COLO668 (cell line): ENCODE data around the gene HOXA6.
A peak's percentile ranks its signal among the peaks of the same experiment; 100 is the strongest.

ENCODE experiments used
- DNase-seq: peaks from one replicate; lab custom pipeline; 2025; ENCODE audit not compliant: unreplicated experiment; lab: John Stamatoyannopoulos, UW

Gene HOXA6

GRCh38 chr7:27141137-27141922 lies 6.2 kb downstream of the HOXA6 start:
- no peak for DNase-seq

DNA sequence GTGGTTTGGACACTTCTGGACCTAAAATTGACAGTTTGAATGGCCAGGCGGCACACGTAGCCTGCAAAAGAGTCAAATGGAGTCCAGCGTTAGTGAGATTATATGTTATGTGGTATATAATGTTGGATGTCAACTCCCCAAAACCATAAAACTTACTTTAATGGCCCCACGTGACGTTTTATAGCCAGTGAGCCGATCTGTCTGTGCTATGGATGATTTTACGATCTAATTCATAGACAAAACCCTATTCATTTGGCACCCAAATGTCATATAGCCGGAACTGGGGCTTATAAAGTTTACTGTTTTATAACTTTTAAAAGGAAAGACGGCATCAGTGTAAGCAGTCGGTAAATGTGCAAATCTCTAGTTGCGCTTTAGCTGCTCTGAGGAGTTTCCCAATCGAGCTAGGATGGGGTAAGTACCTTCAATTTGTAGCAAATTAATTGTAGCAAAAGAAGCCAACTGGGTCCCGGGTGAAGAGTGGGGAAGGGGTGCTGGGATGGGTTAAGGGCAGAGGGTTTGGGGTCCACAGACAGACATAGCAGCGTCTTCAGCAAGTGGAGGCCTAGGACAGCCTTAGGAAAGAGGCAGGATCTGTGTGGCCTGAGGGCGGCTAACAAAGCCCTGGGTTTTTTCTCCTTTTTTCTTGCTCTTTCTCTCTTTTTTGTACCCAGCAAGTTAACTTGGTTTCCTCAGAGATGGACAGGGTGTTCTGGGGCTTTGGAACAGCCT lies 7.3 kb downstream of the HOXA6 start:
- no peak for DNase-seq

DNA sequence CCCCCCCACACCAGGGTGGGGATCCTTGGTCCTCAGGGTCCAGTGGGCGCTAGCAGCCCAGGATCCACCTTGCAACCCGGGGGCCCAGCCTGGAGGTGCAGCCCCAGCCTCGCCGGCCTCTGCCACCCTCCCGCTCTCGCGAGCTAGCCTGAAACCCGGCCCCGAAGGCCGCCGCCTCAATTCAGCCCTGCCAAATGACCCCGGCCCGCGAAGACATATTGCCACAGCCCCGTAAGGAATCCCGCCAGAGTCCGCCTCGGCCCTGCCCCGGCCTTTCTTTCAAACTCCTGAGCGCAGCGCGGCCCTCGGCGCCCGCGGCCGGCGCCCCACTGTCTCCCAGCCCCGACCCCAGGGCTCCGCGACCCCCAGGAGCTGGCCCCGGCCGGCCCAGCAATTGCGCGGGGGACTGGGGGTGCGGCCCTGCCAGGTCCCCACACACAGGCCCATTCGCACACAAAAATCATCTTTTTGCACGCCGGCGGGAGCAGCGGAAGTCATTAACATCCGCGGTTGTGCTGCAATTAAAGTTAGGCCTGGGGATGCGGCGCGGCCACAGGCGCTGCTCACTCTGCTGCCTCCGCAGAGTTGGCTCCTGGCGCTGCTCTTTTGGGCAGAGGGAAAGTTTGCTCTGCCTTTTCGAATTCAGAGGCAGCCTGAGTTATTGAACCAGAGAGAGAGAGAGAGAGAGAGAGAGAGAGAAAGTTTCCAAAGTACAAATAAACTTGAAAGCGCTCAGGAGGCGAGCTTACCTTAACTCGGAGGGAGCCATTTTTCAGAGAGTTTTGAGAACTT lies 8.0 kb downstream of the HOXA6 start:
- no peak for DNase-seq

DNA sequence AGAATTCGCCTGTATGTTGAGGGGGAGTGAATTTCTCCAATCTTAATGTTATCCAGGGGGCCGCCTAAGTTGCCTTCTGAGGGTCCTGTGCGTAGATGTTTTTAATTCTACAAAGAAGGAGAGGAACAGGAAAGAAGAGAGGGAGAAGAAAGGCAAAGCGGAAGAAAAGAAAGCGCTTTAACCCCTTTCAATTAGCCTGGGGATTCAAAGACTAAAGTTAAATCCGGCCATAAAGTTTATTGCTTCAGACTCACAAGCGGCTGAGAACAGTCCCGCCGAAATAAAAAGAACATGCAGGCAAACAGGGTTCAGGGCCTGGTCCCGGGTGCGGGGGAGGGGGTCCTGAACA lies 8.6 kb downstream of the HOXA6 start:
- no peak for DNase-seq

DNA sequence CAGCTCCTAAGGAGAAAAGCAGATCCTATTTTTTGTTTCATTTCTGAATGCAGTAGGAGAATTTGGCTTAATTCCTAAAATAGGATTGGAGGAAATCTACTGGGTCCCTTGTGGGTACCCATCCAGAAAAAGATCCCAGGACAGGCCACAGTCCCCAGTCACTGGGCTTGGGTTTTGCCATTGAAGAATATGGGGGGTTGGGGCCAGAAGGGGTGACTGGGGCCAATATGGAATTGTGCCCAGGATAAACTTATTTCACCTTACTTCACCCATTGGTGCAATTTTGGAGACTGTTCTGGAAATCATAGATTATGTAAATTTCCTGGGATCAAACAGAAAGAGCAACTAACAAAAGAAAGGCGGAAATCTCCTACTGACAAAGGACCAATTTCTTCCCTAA lies 9.1 kb downstream of the HOXA6 start:
- DNase-seq: no peak

GRCh38 chr7:27137640-27138315 lies 9.8 kb downstream of the HOXA6 start:
- DNase-seq: no peak

DNA sequence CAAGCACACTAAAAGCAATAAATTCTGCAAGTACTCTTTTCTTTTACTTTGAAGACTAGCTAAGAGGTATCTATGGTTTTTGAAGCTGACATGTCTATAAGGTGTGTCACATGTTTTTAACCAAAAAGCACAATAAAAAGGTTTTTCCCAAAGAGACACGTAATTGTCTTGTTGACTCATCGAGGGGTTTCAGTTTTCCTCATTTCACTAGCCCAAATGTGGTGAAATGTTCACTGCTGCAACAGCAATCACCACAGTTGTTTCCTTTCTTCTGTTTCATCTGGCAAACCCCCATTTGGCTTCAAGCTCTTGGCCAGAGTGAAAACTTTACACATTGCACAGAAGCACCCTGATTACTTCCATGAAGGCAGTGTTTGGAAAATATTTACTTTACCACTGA lies 13.2 kb downstream of the HOXA6 start:
- DNase-seq: no peak

GRCh38 chr7:27133409-27134231 lies 14.0 kb downstream of the HOXA6 start:
- no peak for DNase-seq

- DNase-seq: no peak
Observed at GRCh38 chr7:27132978-27133377, 14.6 kb downstream of the HOXA6 start.

DNA sequence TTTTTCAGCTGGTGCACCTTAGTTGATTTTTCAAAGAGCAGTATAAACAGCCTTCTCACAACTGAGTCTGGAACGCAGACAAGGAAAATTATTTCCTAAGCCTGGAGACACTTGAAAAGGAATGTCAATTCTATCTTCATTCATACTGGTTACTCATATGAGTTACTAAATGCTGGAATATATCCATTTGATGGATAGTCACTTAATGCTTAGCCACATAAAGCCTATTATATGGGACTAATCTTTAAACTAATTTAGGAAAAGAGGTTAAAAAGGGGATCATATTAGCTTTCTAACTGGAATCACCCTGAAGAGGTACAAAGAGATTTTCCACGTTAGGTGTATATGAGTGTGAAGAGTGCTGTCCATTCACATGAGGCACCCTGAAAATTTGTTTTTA lies 15.4 kb downstream of the HOXA6 start:
- DNase-seq: no peak

GRCh38 chr7:27131390-27131819 lies 16.2 kb downstream of the HOXA6 start:
- DNase-seq: no peak

DNA sequence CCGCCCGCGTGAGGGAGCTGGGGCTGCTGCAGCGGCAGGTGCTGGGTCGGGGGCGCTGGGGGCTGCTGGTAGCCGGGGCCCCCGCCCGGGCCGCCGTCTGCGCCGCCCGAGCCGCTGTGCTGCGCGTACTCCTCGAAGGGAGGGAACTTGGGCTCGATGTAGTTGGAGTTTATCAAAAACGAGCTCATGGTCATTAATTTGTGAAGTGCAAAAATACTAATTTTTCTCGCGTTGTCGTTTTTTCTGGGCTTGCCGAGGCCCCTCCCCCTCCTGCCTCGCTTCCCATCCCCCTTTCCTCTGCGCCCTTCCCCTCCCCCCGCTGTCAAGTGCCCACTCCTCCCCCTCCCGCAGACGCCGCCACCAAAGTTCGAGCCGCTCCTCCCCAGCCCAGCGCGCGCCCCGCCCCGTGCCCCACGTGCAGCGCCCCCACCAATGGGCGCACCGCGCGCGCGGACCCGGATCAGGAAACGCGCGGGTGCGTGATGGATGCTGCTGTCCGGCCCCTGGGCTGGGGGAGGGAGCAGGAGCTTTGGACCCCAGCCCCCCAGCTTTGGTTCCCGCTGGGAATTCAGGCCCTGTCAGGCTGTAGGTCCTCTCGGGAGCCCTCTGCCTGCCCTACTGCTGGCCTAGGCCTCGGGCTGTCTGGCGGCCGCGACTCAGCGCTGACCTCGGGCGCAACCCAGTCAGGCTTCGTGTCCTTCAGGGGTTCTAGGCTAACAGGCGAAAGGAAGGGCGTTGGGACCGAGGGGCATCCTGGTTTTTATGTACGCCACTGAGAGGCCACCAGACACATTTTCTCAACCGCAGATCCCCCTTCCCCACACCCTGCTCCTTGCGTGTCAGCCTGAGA lies 16.8 kb downstream of the HOXA6 start, which contains the start of gene HOXA4:
Gene HOXA4, minus strand, starts transcription at position 218 of the 850 bp plus-strand sequence. Its CDS starts 24 bp downstream, at position 194.
- peak; percentile 98 for DNase-seq

- peak; percentile 85 for DNase-seq
Observed at GRCh38 chr7:27129729-27130539, 17.6 kb downstream of the HOXA6 start.

- no peak for DNase-seq
Observed at GRCh38 chr7:27128776-27129728, 18.5 kb downstream of the HOXA6 start.

DNA sequence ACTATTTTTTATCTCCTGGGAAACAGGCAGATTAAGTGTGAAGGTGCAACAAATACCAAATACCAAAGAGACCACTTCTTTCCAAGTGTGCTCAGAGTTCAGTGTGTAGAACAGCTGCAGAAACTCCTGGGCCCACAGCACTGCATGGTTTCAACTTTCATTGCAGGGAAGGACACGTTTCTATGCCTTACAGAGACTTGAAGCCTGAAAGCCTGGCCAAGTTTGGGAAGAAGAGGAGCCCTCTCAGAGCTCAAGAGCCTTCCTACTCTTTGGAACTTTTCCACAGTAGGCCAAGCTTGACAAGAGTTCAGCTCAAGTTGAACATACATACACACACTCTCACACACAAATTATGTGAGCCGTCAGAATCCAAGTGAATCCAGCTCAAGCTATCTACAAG lies 19.5 kb downstream of the HOXA6 start:
- no peak for DNase-seq

DNA sequence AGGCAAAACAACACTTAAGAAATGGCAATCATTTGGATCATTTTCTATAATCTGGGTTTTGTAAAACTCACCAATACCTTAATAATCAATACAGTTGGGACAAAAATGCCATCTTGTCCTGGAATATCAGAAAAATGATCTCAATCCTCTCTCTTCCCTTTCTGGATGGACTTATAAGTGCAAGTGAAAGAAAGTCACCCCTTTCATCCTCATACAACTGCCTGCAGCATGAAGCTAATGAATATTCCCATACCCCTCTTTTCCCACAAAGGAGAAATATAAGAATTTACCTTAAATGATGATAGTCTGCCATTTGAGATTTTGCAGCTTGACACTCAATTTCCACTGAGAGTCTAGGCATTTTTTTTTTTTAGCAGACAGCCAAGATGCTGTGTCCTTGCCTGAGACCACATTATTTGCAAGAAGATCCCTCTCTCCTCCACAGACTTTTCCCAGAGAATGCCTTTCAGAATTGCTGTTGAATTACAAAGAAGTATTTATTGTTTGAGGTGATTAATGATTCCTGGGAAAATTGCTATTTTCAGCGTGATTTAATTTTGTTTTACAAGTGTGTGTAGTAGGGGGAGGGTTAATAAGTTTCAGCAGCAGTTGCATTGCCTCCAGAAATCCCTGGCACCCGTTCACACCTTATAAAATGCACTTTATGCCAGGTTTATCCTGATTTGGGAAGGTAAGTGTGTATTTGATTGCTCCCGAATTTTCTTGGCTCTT lies 20.8 kb downstream of the HOXA6 start:
- DNase-seq: no peak

- no peak for DNase-seq
Observed at GRCh38 chr7:27125986-27126394, 21.6 kb downstream of the HOXA6 start.
